ENCODE data around the gene NPSR1.
"Not testable (repeated sequence)": the region's sequence is repeated elsewhere in the genome, so short reads cannot be mapped to it uniquely, and the experiment has no call there.

The NPSR1 gene

GRCh38 chr7:34657632-34658268 lies at the start of gene NPSR1:
TSS of gene NPSR1 (plus strand) at chr7:34658218. CDS start at chr7:34658413, 195 bp downstream.
- no peak for DNase-seq

GRCh38 chr7:34612661-34613060 lies 45.4 kb upstream of the NPSR1 start:
- no peak for DNase-seq

GRCh38 chr7:34620425-34620824 lies 37.6 kb upstream of the NPSR1 start:
- DNase-seq: no peak

- DNase-seq: no peak
Observed at GRCh38 chr7:34622182-34622581, 35.8 kb upstream of the NPSR1 start.

GRCh38 chr7:34622771-34623250 lies 35.2 kb upstream of the NPSR1 start:
- no peak for DNase-seq

- not testable (repeated sequence) for DNase-seq
Observed at GRCh38 chr7:34628618-34629017, 29.4 kb upstream of the NPSR1 start.

- DNase-seq: no peak
Observed at GRCh38 chr7:34652809-34653208, 5.2 kb upstream of the NPSR1 start.

GRCh38 chr7:34653787-34654186 lies 4.2 kb upstream of the NPSR1 start:
- DNase-seq: no peak

- no peak for DNase-seq
Observed at GRCh38 chr7:34655384-34655783, 2.6 kb upstream of the NPSR1 start.

- DNase-seq: no peak
Observed at GRCh38 chr7:34656041-34656440, 2.0 kb upstream of the NPSR1 start.

- no peak for DNase-seq
Observed at GRCh38 chr7:34659472-34660075, 1.6 kb downstream of the NPSR1 start.

- no peak for DNase-seq
Observed at GRCh38 chr7:34662058-34662708, 4.2 kb downstream of the NPSR1 start.

GRCh38 chr7:34664755-34665154 lies 6.7 kb downstream of the NPSR1 start:
- DNase-seq: no peak

GRCh38 chr7:34672430-34672829 lies 14.4 kb downstream of the NPSR1 start:
- no peak for DNase-seq

- no peak for DNase-seq
Observed at GRCh38 chr7:34673066-34673465, 15.0 kb downstream of the NPSR1 start.

GRCh38 chr7:34675749-34676374 lies 17.8 kb downstream of the NPSR1 start:
- no peak for DNase-seq

- DNase-seq: no peak
Observed at GRCh38 chr7:34677491-34677890, 19.5 kb downstream of the NPSR1 start.

GRCh38 chr7:34687529-34687928 lies 29.5 kb downstream of the NPSR1 start:
- no peak for DNase-seq

GRCh38 chr7:34696415-34696814 lies 38.4 kb downstream of the NPSR1 start:
- no peak for DNase-seq

GRCh38 chr7:34709771-34710170 lies 51.8 kb downstream of the NPSR1 start:
- DNase-seq: no peak

- DNase-seq: no peak
Observed at GRCh38 chr7:34718867-34719266, 60.8 kb downstream of the NPSR1 start.

GRCh38 chr7:34719636-34720035 lies 61.6 kb downstream of the NPSR1 start:
- no peak for DNase-seq

GRCh38 chr7:34720289-34720688 lies 62.3 kb downstream of the NPSR1 start:
- DNase-seq: no peak

- no peak for DNase-seq
Observed at GRCh38 chr7:34723338-34723737, 65.3 kb downstream of the NPSR1 start.
